ENCODE results near the gene TNFRSF25.

The TNFRSF25 gene

DNA sequence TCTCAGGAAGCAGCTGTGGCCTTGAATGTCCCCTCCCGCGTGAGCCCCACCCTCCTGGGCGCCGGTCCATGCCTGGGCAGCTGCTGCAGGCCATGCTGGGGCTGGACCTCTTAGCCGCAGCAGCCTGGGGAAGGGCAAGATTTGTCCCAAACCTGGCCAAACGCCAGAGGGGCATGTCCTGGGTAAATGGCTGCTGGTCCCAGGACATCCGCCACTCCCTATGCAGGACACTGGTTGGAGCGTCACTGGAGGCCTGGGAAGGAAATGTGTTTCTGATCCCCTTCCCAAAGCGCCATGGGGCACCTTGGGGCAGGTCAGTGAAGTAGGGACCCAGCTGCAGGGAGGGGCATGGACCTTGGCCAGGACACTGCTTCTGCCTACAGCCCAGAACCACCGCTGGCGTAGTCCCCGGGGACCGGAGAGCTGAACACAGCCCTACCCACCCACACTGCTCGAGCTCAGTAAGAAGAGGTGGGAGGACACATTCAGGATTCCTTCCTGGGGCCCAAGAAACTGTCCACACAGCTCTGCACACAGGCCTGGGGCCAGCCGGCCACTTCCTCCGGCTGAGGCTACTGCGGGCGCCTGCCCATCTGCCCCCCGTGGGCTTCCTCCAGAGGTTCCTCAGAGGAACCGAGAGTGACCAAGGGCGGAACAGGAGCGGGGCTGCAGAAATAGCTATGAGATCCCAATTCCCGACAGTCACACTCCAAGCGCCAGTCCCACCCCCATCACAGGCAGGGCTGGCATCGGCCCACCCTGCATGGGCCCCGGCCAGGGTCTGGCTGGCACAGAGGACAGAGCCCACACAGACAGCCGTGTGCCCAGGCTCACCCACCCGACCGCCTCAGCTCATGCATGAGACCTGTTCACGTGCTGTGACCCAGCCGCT lies 36.3 kb upstream of the TNFRSF25 start:
- no peak for ATAC-seq (ENCODE audit: insufficient read depth, low read depth)
- peaks cover 12% of the 10 kb centered on the region for H3K4me1 ChIP-seq (ENCODE audit: insufficient read depth, low read length)

DNA sequence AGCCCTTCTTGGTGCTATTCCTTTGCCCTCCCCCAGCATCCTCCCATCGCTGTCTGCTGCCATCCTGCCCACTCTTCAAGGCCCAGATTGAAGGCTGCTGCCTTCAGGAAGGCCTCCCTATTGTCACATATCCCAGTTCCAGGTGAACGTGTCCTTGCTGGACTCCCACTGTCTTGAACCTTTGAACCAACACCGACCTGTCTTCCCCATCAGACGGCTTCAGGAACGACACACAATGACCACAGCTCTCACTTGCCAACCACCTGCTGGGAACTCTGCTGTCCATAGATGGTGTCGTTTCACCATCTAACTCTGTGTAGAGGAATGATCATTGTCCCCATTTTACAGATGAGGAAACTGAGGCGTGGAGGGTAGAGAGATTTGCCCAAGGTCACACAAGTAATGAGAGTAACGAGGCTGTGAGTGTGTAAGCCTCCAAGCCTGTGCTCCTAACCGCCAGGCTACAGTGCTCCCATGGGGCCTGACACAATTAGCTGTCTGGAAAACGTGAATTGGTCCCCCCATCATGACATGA lies 35.4 kb upstream of the TNFRSF25 start:
- Histone ChIP-seq H3K36me3 (ENCODE audit: insufficient read depth, low read length) (no peaks in the 10 kb centered on the region), H3K27me3 (ENCODE audit: insufficient read depth, low read length, poor library complexity) (peaks cover 11% of the 10 kb centered on the region)

More for the DNA sequence above, 36.3 kb upstream of the TNFRSF25 start:
- no peak overlapping the region for H2AFZ ChIP-seq (ENCODE audit: low read depth, low read length)
- TF ChIP-seq EZH2 (IDR thresholded peaks at IDR 0.05; ENCODE audit: borderline replicate concordance, low read depth, low read length, severe bottlenecking): no peak
- TF ChIP-seq, protein P1, sequence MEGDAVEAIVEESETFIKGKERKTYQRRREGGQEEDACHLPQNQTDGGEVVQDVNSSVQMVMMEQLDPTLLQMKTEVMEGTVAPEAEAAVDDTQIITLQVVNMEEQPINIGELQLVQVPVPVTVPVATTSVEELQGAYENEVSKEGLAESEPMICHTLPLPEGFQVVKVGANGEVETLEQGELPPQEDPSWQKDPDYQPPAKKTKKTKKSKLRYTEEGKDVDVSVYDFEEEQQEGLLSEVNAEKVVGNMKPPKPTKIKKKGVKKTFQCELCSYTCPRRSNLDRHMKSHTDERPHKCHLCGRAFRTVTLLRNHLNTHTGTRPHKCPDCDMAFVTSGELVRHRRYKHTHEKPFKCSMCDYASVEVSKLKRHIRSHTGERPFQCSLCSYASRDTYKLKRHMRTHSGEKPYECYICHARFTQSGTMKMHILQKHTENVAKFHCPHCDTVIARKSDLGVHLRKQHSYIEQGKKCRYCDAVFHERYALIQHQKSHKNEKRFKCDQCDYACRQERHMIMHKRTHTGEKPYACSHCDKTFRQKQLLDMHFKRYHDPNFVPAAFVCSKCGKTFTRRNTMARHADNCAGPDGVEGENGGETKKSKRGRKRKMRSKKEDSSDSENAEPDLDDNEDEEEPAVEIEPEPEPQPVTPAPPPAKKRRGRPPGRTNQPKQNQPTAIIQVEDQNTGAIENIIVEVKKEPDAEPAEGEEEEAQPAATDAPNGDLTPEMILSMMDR (IDR thresholded peaks at IDR 0.05; ENCODE audit: borderline replicate concordance, extremely low read depth, low read length, poor library complexity, severe bottlenecking): no peak
- H3K9ac ChIP-seq (ENCODE audit: low read depth, low read length): no peak overlapping the region
- no peak overlapping the region for H3K4me2 ChIP-seq (ENCODE audit: insufficient read depth, low read length)
- H3K27me3 ChIP-seq (ENCODE audit: insufficient read depth, low read length, poor library complexity): peaks cover 8% of the 10 kb centered on the region
- no peak overlapping the region for H3K4me3 ChIP-seq (ENCODE audit: low read depth in 1 of 2, low read length in 2 of 2)
- no peaks in the 10 kb centered on the region for H3K9me3 ChIP-seq (ENCODE audit: insufficient read depth, low read length, severe bottlenecking)
- no peak overlapping the region for H3K27ac ChIP-seq (ENCODE audit: low read length)
- H3K79me2 ChIP-seq (ENCODE audit: insufficient read depth, low read length): no peaks in the 10 kb centered on the region
- H3K36me3 ChIP-seq (ENCODE audit: insufficient read depth, low read length): no peaks in the 10 kb centered on the region
- no peak for DNase-seq
- 0 out of 2 replicates have a peak, but pooled peaks cover 2% of the 10 kb centered on the region for H4K20me1 ChIP-seq (ENCODE audit: insufficient read depth, low read length)

DNA sequence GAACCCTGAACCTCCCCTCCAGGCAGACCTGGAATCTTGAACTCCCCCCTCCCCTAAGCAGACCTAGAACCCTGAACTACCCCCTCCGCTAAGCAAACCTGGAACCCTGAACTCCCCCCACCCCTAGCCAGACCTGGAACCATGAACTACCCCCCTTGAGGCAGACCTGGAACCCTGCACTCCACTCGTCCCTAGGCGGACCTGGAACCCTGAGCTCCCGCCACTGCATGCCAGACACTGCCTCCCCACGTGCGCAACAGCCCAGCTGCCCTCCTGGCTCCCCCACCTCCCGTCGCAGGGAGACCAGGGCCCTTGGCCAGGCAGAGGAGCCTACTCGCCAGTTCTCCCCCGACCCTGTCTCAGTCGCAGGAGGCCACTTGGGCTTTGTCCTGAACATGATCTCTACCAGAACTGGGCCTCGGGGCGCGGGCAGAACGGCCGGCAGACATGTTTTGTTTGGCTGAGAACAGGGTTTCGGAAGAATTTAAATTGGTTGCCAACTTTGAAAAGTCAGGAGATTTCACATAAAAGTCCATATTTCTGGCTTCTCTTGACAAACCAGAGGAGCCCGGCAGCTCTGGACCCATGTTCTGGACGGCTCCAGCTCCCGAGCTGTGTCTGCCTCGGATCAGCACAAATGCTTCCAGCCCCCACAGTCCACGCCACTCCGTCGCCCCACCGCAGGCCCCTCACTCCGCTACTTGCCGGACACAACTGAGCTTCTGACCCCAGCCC lies 34.7 kb upstream of the TNFRSF25 start:
- Histone ChIP-seq H3K4me2 (ENCODE audit: insufficient read depth, low read length) (no peak overlapping the region), H3K79me2 (ENCODE audit: insufficient read depth, low read length) (no peaks in the 10 kb centered on the region), H3K36me3 (ENCODE audit: insufficient read depth, low read length) (no peaks in the 10 kb centered on the region), H3K27me3 (ENCODE audit: insufficient read depth, low read length, poor library complexity) (peaks cover 11% of the 10 kb centered on the region), H3K9ac (ENCODE audit: low read depth, low read length) (no peak overlapping the region), H3K4me3 (ENCODE audit: low read depth in 1 of 2, low read length in 2 of 2) (no peak overlapping the region), H2AFZ (ENCODE audit: low read depth, low read length) (no peak overlapping the region), H4K20me1 (ENCODE audit: insufficient read depth, low read length) (0 out of 2 replicates have a peak, but pooled peaks cover 2% of the 10 kb centered on the region), H3K9me3 (ENCODE audit: insufficient read depth, low read length, severe bottlenecking) (no peaks in the 10 kb centered on the region), H3K27ac (ENCODE audit: low read length) (no peak overlapping the region), H3K4me1 (ENCODE audit: insufficient read depth, low read length) (peaks cover 19% of the 10 kb centered on the region)
- no peak for ATAC-seq (ENCODE audit: insufficient read depth, low read depth)
- TF ChIP-seq, protein P1 (IDR thresholded peaks at IDR 0.05; ENCODE audit: borderline replicate concordance, extremely low read depth, low read length, poor library complexity, severe bottlenecking): no peak
- TF ChIP-seq EZH2 (IDR thresholded peaks at IDR 0.05; ENCODE audit: borderline replicate concordance, low read depth, low read length, severe bottlenecking): no peak
- DNase-seq: no peak

More for the DNA sequence above, 35.4 kb upstream of the TNFRSF25 start:
- Histone ChIP-seq H3K27ac (ENCODE audit: low read length) (no peak overlapping the region), H3K4me2 (ENCODE audit: insufficient read depth, low read length) (no peak overlapping the region), H3K4me1 (ENCODE audit: insufficient read depth, low read length) (peaks cover 19% of the 10 kb centered on the region), H3K9me3 (ENCODE audit: insufficient read depth, low read length, severe bottlenecking) (no peaks in the 10 kb centered on the region), H4K20me1 (ENCODE audit: insufficient read depth, low read length) (0 out of 2 replicates have a peak, but pooled peaks cover 2% of the 10 kb centered on the region), H3K4me3 (ENCODE audit: low read depth in 1 of 2, low read length in 2 of 2) (no peak overlapping the region), H3K79me2 (ENCODE audit: insufficient read depth, low read length) (no peaks in the 10 kb centered on the region), H2AFZ (ENCODE audit: low read depth, low read length) (no peak overlapping the region), H3K9ac (ENCODE audit: low read depth, low read length) (no peak overlapping the region)
- ATAC-seq (ENCODE audit: insufficient read depth, low read depth): no peak
- no peak for TF ChIP-seq EZH2 (IDR thresholded peaks at IDR 0.05; ENCODE audit: borderline replicate concordance, low read depth, low read length, severe bottlenecking)
- TF ChIP-seq, protein P1 (IDR thresholded peaks at IDR 0.05; ENCODE audit: borderline replicate concordance, extremely low read depth, low read length, poor library complexity, severe bottlenecking): no peak
- no peak for DNase-seq

Measured in DND-41 (cell line).